ENCODE measurements around the gene VPS13C.

Gene VPS13C

DNA sequence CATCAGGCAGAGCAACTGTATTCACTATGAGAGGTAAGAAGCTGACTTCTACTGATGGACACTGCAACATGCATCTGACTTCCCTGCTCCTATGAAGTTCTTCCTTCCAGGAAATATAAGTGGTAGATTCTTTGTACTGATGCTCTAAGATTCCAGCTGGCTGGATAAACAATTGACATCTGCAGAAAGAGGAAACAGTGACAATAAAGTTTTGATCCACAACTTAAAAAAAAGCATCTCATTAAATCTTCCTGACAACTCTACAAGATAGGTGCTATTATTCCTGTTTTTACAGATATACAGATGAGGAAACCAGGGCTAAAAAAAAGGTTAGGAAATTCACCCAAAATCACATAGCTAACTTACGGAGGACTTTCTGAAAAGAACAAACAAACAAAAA is 142.8 kb downstream of the VPS13C start:
- H3K36me3 Mint-ChIP-seq, result peaks cover 26% of the 10 kb centered on the region
- ATAC-seq (ENCODE audit: low read depth), result no peak
- no peak overlapping the region for H3K4me3 Mint-ChIP-seq
- no peaks in the 10 kb centered on the region for H3K9me3 Mint-ChIP-seq
- peak overlapping the region; percentile 56 for H3K27ac Mint-ChIP-seq
- no peak for DNase-seq (ENCODE audit: low spot score in 2 of 2)
- H3K27me3 Mint-ChIP-seq, result no peaks in the 10 kb centered on the region
- H3K4me1 Mint-ChIP-seq, result no peaks in the 10 kb centered on the region

DNA sequence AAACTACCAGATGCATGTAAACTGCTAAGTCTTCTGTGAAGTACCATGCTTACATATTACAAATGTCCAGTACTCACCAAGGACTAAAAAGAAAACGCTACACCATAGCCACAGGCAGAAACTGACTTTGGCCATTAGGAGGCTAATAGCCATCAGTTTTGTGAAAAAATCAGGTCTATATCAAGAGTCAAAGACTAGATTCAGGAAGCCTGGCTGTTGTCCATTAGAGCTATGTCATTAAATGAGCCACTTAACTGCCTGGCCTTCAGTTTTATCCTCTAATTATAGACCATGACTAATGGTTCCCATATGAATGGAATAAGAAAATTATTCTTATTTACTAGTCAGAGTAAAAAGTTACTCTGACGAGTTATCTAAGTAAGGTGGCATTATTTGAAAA is 144.1 kb downstream of the VPS13C start:
- ATAC-seq (ENCODE audit: low read depth) (no peak), DNase-seq (ENCODE audit: low spot score in 2 of 2) (no peak)
- peaks cover 25% of the 10 kb centered on the region for H3K36me3 Mint-ChIP-seq
- H3K9me3 Mint-ChIP-seq, result no peaks in the 10 kb centered on the region
- no peaks in the 10 kb centered on the region for H3K27me3 Mint-ChIP-seq
- H3K4me3 Mint-ChIP-seq, result no peak overlapping the region
- no peak overlapping the region for H3K27ac Mint-ChIP-seq
- no peaks in the 10 kb centered on the region for H3K4me1 Mint-ChIP-seq

DNA sequence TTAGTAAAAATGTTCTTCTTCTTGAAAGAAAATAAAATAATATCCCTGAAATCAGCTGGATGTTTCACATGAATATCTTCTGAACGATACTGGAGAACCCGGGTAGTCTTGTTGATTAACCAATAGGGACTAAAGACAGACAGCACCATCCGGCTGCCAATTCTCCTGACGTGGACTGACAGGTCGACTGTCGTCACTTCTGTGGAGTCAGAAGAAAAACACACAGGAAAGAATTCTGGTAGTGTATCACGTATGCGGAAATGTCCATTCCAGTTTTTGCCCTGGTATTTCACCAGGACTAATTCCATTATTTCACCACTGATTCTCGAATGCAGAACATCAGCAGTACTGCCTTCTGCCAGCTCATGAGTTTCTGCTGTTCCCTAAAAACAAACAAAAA is 144.6 kb downstream of the VPS13C start:
- H3K27me3 Mint-ChIP-seq, result no peaks in the 10 kb centered on the region
- H3K9me3 Mint-ChIP-seq, result no peaks in the 10 kb centered on the region
- H3K4me3 Mint-ChIP-seq, result no peak overlapping the region
- H3K4me1 Mint-ChIP-seq, result no peaks in the 10 kb centered on the region
- peaks cover 28% of the 10 kb centered on the region for H3K36me3 Mint-ChIP-seq
- no peak overlapping the region for H3K27ac Mint-ChIP-seq
- DNase-seq (ENCODE audit: low spot score in 2 of 2) (no peak), ATAC-seq (ENCODE audit: low read depth) (no peak)

DNA sequence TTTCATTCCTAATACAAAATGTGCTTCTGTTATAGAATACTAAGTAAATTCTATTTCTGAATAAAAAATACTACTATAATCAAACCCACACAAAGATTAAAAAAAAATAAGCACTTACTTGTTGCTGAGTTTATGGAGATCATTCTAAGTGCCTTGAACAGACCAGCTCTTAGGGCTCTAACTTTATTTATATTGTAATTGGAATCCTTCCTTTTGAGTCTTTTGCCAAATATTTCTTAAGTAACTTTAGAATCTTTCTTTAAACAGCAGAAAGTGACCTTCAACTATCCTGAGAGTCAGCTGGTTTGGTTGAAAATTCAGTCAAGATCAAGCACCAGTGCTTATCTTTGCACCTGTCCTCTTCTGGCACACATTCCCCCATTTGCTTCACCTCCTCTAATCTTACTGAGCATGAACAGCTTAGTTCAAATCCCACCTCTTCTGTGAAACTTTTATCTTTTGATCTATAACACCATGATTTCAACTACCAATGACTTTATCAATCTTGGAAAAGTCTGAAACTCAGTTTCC is 149.3 kb downstream of the VPS13C start:
- Mint-ChIP-seq H3K4me3 (no peak overlapping the region), H3K27ac (no peak overlapping the region), H3K36me3 (peaks cover 38% of the 10 kb centered on the region), H3K27me3 (no peaks in the 10 kb centered on the region), H3K9me3 (no peaks in the 10 kb centered on the region), H3K4me1 (no peaks in the 10 kb centered on the region)
- DNase-seq (ENCODE audit: low spot score in 2 of 2) (no peak), ATAC-seq (ENCODE audit: low read depth) (no peak)

DNA sequence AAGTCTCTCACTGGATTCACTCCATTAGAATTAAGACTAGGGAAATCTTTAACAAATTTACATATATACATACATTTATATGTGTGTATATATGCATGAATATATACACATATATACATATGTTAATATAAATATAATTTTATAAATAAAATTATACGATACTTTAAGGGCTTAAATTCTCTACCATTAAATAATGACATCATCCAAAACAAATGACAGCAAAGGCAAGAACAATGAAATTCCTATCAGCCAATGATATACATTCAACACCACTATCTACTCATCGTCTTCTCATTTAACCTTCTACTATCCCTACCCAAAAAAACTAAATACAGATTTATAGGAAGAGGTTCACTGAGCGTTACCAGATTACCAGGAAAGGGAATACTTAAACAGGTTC is 152.0 kb downstream of the VPS13C start:
- Mint-ChIP-seq H3K9me3 (peaks cover 3% of the 10 kb centered on the region), H3K36me3 (peaks cover 48% of the 10 kb centered on the region), H3K4me3 (no peak overlapping the region), H3K27ac (no peak overlapping the region), H3K4me1 (no peaks in the 10 kb centered on the region), H3K27me3 (no peaks in the 10 kb centered on the region)
- ATAC-seq (ENCODE audit: low read depth) (no peak), DNase-seq (ENCODE audit: low spot score in 2 of 2) (no peak)

DNA sequence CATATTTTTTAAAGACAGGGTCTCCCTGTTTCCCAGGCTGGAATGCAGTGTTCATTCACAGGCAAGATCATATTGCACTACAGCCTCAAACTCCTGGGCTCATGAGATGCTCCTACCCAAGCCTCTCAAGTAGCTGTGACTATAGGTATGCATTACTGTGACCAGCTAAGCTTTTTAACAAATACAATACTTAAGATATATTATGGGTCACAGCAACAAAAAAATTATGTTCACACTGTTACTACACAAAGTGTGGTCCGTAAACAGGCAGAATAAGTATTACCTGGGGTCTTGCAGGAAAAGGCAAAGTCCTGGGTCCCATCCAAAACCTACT is 152.5 kb downstream of the VPS13C start:
- Mint-ChIP-seq H3K9me3 (peaks cover 5% of the 10 kb centered on the region), H3K36me3 (peaks cover 50% of the 10 kb centered on the region), H3K27ac (no peak overlapping the region), H3K4me3 (no peak overlapping the region), H3K4me1 (no peaks in the 10 kb centered on the region), H3K27me3 (no peaks in the 10 kb centered on the region)
- DNase-seq (ENCODE audit: low spot score in 2 of 2) (no peak), ATAC-seq (ENCODE audit: low read depth) (no peak)

DNA sequence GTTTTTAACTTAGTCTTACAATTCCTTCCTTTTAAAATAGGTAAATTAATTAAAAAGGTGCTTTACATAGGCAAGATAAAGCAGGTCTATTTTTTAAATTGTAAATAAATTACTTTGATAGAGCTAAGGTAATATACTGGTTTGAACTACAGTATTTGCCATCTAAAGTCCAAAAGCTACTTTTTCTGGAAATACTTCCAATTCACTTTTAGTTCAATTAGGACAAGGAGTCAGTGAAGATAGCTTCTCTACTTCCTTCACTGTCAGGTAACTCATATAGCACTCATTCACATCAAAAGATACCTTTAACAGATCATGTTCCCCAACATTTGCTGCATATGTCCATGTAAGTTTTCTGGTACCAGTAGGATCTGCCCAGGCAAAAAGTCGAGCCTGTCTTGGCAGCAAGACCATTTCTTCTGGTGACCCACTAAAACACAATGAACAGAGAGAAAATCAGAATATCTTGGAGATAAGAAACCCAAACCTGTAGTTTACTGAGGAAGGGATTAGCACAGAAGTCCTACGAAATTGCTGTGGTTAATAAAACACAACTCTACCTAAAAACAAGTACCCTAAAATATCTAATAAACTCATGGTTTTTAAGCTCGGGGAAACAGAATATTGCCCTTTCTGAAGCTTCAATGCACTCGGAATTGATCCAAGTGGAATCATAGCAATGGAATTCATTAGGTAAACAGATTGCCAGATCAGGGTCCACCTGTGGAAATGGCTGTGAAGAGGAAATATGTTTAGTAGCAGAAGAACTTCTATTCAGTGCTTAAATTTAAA is 153.1 kb downstream of the VPS13C start:
- no peak for DNase-seq (ENCODE audit: low spot score in 2 of 2)
- Mint-ChIP-seq H3K9me3 (peaks cover 9% of the 10 kb centered on the region), H3K4me1 (no peaks in the 10 kb centered on the region), H3K4me3 (no peak overlapping the region), H3K36me3 (peaks cover 56% of the 10 kb centered on the region), H3K27me3 (no peaks in the 10 kb centered on the region), H3K27ac (no peak overlapping the region)
- no peak for ATAC-seq (ENCODE audit: low read depth)

DNA sequence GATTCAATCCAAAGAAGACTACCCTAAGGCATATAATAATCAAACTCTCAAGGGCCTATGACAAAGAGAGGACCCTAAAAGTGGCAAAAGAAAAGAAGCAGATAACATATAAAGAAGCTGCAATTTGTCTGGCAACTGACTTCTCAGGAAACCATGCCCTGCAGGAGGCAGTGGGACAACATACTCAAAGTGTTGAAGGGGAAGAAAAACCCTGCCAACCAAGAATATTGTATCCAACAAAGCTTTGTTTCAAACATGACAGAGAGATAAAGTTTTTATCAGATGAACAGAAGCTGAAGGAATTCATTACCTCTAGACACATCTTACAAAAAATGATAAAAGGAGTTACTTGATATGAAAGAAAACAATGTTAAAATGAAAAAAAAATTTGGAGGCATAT is 167.1 kb downstream of the VPS13C start:
- DNase-seq (ENCODE audit: low spot score in 2 of 2) (no peak), ATAC-seq (ENCODE audit: low read depth) (no peak)
- Mint-ChIP-seq H3K4me3 (no peak overlapping the region), H3K9me3 (peaks cover 15% of the 10 kb centered on the region), H3K4me1 (no peaks in the 10 kb centered on the region), H3K27ac (no peak overlapping the region), H3K27me3 (no peaks in the 10 kb centered on the region), H3K36me3 (peaks cover 71% of the 10 kb centered on the region)

DNA sequence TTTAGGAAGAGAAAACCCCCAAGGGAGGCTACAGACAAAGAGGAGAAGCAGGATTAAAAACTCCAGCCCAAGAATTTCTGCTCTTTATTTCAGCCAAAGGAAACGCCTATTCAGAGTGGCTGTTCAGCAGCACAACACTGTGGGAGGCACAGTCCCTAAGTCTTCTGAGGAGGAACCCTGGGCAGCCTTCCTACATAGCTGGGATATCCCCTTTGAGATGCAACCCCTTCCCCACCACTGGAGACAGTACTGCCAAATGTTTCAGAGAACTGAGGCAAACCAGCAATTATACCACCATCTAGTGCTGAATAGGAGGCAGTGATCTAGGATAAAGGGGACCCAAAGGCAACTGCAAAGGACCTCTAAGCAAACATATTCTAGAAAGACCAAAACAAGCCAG is 168.1 kb downstream of the VPS13C start:
- Mint-ChIP-seq H3K9me3 (peaks cover 15% of the 10 kb centered on the region), H3K4me3 (no peak overlapping the region), H3K27ac (no peak overlapping the region), H3K4me1 (no peaks in the 10 kb centered on the region), H3K27me3 (no peaks in the 10 kb centered on the region), H3K36me3 (peaks cover 63% of the 10 kb centered on the region)
- DNase-seq (ENCODE audit: low spot score in 2 of 2) (no peak), ATAC-seq (ENCODE audit: low read depth) (no peak)

DNA sequence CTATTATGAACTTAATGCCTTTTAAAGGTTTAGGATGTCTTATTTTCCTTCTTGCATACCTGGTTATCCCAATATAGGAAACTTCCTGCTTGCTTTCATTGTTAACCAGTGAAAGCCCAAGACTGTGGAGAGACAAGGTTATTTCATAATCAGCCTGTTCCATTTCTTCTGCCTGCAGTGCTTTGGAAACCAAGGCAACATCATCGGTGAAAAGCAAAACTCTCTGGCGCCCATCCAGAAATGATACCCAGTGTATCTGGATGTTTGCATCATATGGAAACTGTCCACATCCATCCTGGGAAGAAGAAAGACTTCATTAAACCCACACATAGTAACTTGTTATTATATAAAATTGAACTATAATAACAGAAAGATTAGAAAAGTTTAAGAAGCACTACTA is 170.1 kb downstream of the VPS13C start:
- H3K9me3 Mint-ChIP-seq, result peaks cover 11% of the 10 kb centered on the region
- no peaks in the 10 kb centered on the region for H3K4me1 Mint-ChIP-seq
- H3K27me3 Mint-ChIP-seq, result no peaks in the 10 kb centered on the region
- peak overlapping the region; percentile 21 for H3K27ac Mint-ChIP-seq
- peaks cover 50% of the 10 kb centered on the region for H3K36me3 Mint-ChIP-seq
- H3K4me3 Mint-ChIP-seq, result no peak overlapping the region
- ATAC-seq (ENCODE audit: low read depth) (no peak), DNase-seq (ENCODE audit: low spot score in 2 of 2) (no peak)

DNA sequence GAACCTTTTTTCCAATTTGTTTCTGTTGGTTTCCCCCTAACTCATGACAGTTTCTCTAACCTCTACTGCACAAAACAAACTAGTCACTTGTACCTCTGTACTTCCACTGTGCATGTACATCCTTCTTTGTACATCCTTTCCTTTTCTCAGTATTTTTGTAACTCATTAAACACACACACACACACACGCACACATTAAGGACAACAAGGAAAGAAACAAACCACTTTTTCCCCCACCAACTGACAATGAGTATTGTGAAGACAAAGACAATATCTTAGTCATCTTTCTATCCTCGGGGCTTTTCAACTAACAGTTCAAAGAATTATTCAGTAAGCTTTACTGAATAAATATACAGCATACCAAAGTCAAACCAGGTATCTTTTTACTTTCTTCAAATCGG is 170.5 kb downstream of the VPS13C start:
- Mint-ChIP-seq H3K36me3 (peaks cover 48% of the 10 kb centered on the region), H3K9me3 (peaks cover 10% of the 10 kb centered on the region), H3K27ac (peak overlapping the region; percentile 21), H3K27me3 (no peaks in the 10 kb centered on the region), H3K4me3 (no peak overlapping the region), H3K4me1 (no peaks in the 10 kb centered on the region)
- ATAC-seq (ENCODE audit: low read depth) (no peak), DNase-seq (ENCODE audit: low spot score in 2 of 2) (no peak)

DNA sequence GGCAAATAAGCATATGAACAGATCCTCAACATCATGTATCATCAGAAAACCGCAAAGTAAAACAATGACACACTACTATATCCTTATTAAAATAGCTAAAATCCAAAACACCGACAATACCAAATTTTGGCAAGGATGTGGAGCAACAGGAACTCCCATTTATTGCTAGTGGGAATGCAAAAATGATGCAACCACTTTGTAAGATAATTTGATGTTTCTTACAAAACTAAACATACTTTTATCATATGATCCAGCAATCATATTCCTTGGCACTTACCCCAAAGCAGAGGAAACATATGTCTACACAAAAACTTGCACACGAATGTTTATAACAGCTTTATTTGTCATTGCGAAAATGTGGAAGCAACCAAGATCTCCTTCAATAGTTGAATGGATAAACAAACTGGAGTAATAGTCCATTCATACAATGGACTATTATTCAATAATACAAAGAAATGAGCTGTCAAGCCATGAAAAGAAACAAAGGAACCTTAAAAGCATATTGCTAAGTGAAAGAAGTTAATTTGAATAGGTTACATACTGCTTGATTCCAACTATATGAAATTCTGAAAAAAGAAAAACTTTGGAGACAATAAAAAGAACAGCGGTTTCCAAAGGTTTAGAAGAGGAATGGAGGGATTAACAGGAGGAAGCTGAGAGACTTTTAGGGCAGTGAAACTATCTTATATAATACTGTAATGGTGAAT is 172.0 kb downstream of the VPS13C start:
- DNase-seq (ENCODE audit: low spot score in 2 of 2), result no peak
- peaks cover 4% of the 10 kb centered on the region for H3K9me3 Mint-ChIP-seq
- H3K27me3 Mint-ChIP-seq, result no peaks in the 10 kb centered on the region
- no peak overlapping the region for H3K27ac Mint-ChIP-seq
- ATAC-seq (ENCODE audit: low read depth), result no peak
- no peaks in the 10 kb centered on the region for H3K4me1 Mint-ChIP-seq
- no peak overlapping the region for H3K4me3 Mint-ChIP-seq
- peaks cover 36% of the 10 kb centered on the region for H3K36me3 Mint-ChIP-seq

DNA sequence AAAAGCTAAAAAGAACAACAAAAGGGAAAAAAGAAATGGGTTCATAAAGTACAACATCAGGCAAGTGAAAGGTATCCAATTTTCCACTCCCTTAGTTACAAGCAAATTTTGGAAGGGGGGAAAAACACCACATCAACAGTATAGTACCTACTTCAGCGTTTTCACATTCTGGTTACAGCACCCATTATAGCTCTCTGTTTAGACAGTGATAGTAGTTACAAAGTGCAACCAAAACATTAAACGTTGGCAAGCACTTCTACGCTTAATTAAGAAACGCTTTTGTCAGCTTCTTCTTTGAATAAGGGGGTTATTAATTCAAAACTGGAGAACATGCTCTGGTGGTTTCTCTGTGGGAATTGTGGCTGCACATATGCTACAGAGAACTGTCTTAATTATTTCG is 180.2 kb downstream of the VPS13C start:
- Mint-ChIP-seq H3K27ac (no peak overlapping the region), H3K4me3 (no peak overlapping the region), H3K27me3 (no peaks in the 10 kb centered on the region)

DNA sequence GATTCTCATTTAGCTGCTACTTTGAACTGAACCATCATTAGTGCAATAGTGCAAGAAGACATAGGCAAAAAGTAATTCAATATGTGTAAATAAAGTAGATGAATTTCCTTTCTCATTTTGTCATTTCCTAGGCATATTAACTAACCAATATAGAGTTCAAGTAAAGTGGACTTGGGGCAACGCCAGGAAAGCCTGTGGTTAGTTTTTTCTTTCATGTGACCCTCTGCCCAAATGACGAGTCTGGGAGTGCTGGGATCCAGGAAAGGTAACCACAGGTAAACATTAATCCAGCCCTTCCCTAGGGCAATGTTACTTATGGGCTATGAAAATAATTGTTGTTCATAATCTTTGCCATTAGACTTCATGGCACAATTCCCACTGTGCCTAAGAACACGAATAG is 181.0 kb downstream of the VPS13C start:
- no peaks in the 10 kb centered on the region for H3K27me3 Mint-ChIP-seq
- no peak overlapping the region for H3K27ac Mint-ChIP-seq
- H3K4me3 Mint-ChIP-seq, result no peak overlapping the region
- H3K36me3 Mint-ChIP-seq, result peaks cover 23% of the 10 kb centered on the region
- no peaks in the 10 kb centered on the region for H3K4me1 Mint-ChIP-seq
- ATAC-seq (ENCODE audit: low read depth), result no peak
- H3K9me3 Mint-ChIP-seq, result no peaks in the 10 kb centered on the region
- DNase-seq (ENCODE audit: low spot score in 2 of 2), result no peak

More for the DNA sequence above, 180.2 kb downstream of the VPS13C start:
- H3K4me1 Mint-ChIP-seq, result no peaks in the 10 kb centered on the region
- DNase-seq (ENCODE audit: low spot score in 2 of 2) (no peak), ATAC-seq (ENCODE audit: low read depth) (no peak)
- peaks cover 22% of the 10 kb centered on the region for H3K36me3 Mint-ChIP-seq
- H3K9me3 Mint-ChIP-seq, result no peaks in the 10 kb centered on the region

Data from memory B cell (primary cell).